ENCODE results near the gene SUSD4.

- TF ChIP-seq CTCF (IDR thresholded peaks at IDR 0.05) = no peak
- no peak for TF ChIP-seq POLR2AphosphoS5 (IDR thresholded peaks at IDR 0.05)
- TF ChIP-seq POLR2A (IDR thresholded peaks at IDR 0.05) = no peak
These were observed 165.4 kb downstream of the SUSD4 start for GRCh38 chr1:223198628-223198965.
